GM12878 (cell line): ENCODE results near the gene SPAG17. TPM values are rescaled to one million over a fixed set of nuclear protein-coding genes. Genes with fewer than 3 reads are reported as not detected.

Source experiments
- ATAC-seq: fragments of 200-7000 bp; cut with Tn5 transposase; 3 replicates; pipeline ENCODE4 v1.9.1; 2020; ENCODE audit warnings: mild to moderate bottlenecking, moderate library complexity
- BruUV-seq: library from RNA; stranded (reverse); fragments of 400-500 nt; replicated peaks from 2 replicates; lab custom pipeline; 2021; lab: Mats Ljungman, UMichigan
- CTCF ChIA-PET: fragments of 300-600 bp; sonication (Branson Sonifier 250); formaldehyde crosslinking; extraction: SDS; loops from one replicate; lab custom pipeline; 2021; ENCODE audit warnings: inconsistent platforms; lab: Yijun Ruan, JAX
- POLR2A ChIA-PET: fragments of 350-600 bp; formaldehyde crosslinking; extraction: SDS; loops from one replicate; lab custom pipeline; 2021; ENCODE audit warnings: inconsistent platforms; lab: Charles Lee
- RAD21 ChIA-PET: fragments of 300-600 bp; sonication (Branson Sonifier 250); formaldehyde crosslinking; loops from one replicate; lab custom pipeline; 2023; ENCODE audit warnings: antibody characterized with exemption; ENCODE audit not compliant: unreplicated experiment; lab: Charles Lee
- SMC1A ChIA-PET: fragments of 300-600 bp; sonication (Branson Sonifier 250); formaldehyde crosslinking; loops from one replicate; lab custom pipeline; 2023; ENCODE audit not compliant: unreplicated experiment, uncharacterized antibody; lab: Charles Lee
- DNase-seq: peaks from one replicate; pipeline ENCODE4 v3.0.0-alpha.2; 2011; ENCODE audit warnings: low read depth, low spot score
- FAIRE-seq: peaks from 3 replicates; lab custom pipeline; 2011; peaks lifted over from hg19 to GRCh38; lab: Jason Lieb, UNC
- H2AFZ ChIP-seq: 2 replicates; pipeline ENCODE4 v1.6.0; 2011; ENCODE audit warnings: low read depth, low read length, control low read depth; ENCODE audit not compliant: control insufficient read depth
- H3K27ac ChIP-seq: 2 replicates; pipeline ENCODE4 v1.5.1; 2011; ENCODE audit warnings: control low read depth; ENCODE audit not compliant: control insufficient read depth, insufficient read depth
- H3K27me3 ChIP-seq, 2 experiments: replicated peaks in 1 of 2; 2 replicates each; pipeline versions ENCODE4 v1.6.0 to v1.6.1; 2011; ENCODE audit warnings: low read length in 1 of 2; ENCODE audit not compliant: control insufficient read depth in 2 of 2, insufficient read depth in 2 of 2
- H3K36me3 ChIP-seq, 2 experiments: 2 replicates each; pipeline ENCODE4 v1.5.1; 2011; ENCODE audit warnings: low read length in 1 of 2; ENCODE audit not compliant: control insufficient read depth in 2 of 2, insufficient read depth in 2 of 2
- H3K4me1 ChIP-seq: 2 replicates; pipeline ENCODE4 v1.6.1; 2011; ENCODE audit warnings: mild to moderate bottlenecking, low read length, moderate library complexity, mixed read lengths; ENCODE audit not compliant: control insufficient read depth, insufficient read depth
- H3K4me2 ChIP-seq: 2 replicates; pipeline ENCODE4 v1.6.0; 2011; ENCODE audit warnings: control low read depth; ENCODE audit not compliant: control insufficient read depth, insufficient read depth
- H3K4me3 ChIP-seq: fragments of 200-600 bp; sonication (generic); 2 replicates; pipeline ENCODE4 v1.5.1; 2016
- H3K79me2 ChIP-seq: 2 replicates; pipeline ENCODE4 v1.6.0; 2011; ENCODE audit warnings: low read length; ENCODE audit not compliant: control insufficient read depth, insufficient read depth
- H3K9ac ChIP-seq: 2 replicates; pipeline ENCODE4 v1.8.0; 2011; ENCODE audit warnings: low read length, control low read depth, mixed read lengths; ENCODE audit not compliant: control insufficient read depth, insufficient read depth
- H3K9me3 ChIP-seq: replicated peaks from 3 replicates; pipeline ENCODE4 v1.5.1; 2011; ENCODE audit warnings: mild to moderate bottlenecking, low read length; ENCODE audit not compliant: control insufficient read depth, insufficient read depth
- H4K20me1 ChIP-seq: 2 replicates; pipeline ENCODE4 v1.6.0; 2011; ENCODE audit not compliant: control insufficient read depth, insufficient read depth
- CHD1 ChIP-seq: IDR thresholded peaks from 2 replicates; pipeline ENCODE4 v1.6.1; 2012; ENCODE audit warnings: low read depth, low read length, improper control_type of control experiment
- CHD2 ChIP-seq: IDR thresholded peaks from 2 replicates; pipeline ENCODE4 v1.6.1; 2011; ENCODE audit warnings: low read depth, low read length, improper control_type of control experiment, borderline replicate concordance
- CREM ChIP-seq: IDR thresholded peaks from 2 replicates; pipeline ENCODE4 v1.6.1; 2014; ENCODE audit warnings: antibody characterized with exemption, low read depth
- ETV6 ChIP-seq, 2 experiments: fragments of 450-650 bp in 1 of 2; IDR thresholded peaks in 1 of 2; conservative IDR thresholded peaks in 1 of 2; 2 replicates each; pipeline ENCODE4 v1.6.1; 2014; ENCODE audit warnings: antibody characterized with exemption in 1 of 2, borderline replicate concordance in 1 of 2, low read depth in 1 of 2, mild to moderate bottlenecking in 1 of 2, moderate library complexity in 1 of 2
- FOXK2 ChIP-seq: fragments of 450-650 bp; IDR thresholded peaks from 2 replicates; pipeline ENCODE4 v1.6.1; 2017; ENCODE audit warnings: mild to moderate bottlenecking, moderate library complexity
- KDM1A ChIP-seq: fragments of 200-600 bp; sonication (generic); IDR thresholded peaks from 2 replicates; pipeline ENCODE4 v1.6.1; 2016; ENCODE audit warnings: borderline replicate concordance
- NFIC ChIP-seq: IDR thresholded peaks from 2 replicates; pipeline ENCODE4 v1.6.1; 2012; ENCODE audit warnings: low read depth, mild to moderate bottlenecking, inconsistent platforms, low read length, moderate library complexity
- POLR2AphosphoS2 ChIP-seq: IDR thresholded peaks from 2 replicates; pipeline ENCODE4 v1.6.1; 2011; ENCODE audit warnings: low read depth, mild to moderate bottlenecking, low read length, improper control_type of control experiment, moderate library complexity
- SMAD1 ChIP-seq: fragments of 450-650 bp; IDR thresholded peaks from 2 replicates; pipeline ENCODE4 v1.6.1; 2018; ENCODE audit warnings: mild to moderate bottlenecking, low read depth; ENCODE audit not compliant: partially characterized antibody
- SUZ12 ChIP-seq: fragments of 200-600 bp; sonication (generic); IDR thresholded peaks from one replicate; pipeline ENCODE4 v1.6.1; 2018; ENCODE audit warnings: antibody characterized with exemption, mild to moderate bottlenecking; ENCODE audit not compliant: unreplicated experiment
- TARDBP ChIP-seq: IDR thresholded peaks from 2 replicates; pipeline ENCODE4 v1.6.1; 2016; ENCODE audit warnings: borderline replicate concordance
- ZBTB4 ChIP-seq: fragments of 450-650 bp; formaldehyde crosslinking; IDR thresholded peaks from 2 replicates; pipeline ENCODE4 v1.4.0; 2022; ENCODE audit warnings: mild to moderate bottlenecking, moderate library complexity
- ZNF687 ChIP-seq: fragments of 450-650 bp; IDR thresholded peaks from 2 replicates; pipeline ENCODE4 v1.6.1; 2017; ENCODE audit warnings: mild to moderate bottlenecking, moderate library complexity
- WGBS: methylation state at CpG from one replicate; pipeline ENCODE4 v1.1.6; 2016; ENCODE audit warnings: low lambda C conversion rate; ENCODE audit not compliant: insufficient replicate concordance, insufficient coverage; ENCODE audit errors: missing lambda C conversion rate; 5-methylcytosine and 5-hydroxymethylcytosine counted together
- in situ Hi-C: fragments of 300-500 bp; cut with MboI; formaldehyde crosslinking; loops from 9 replicates; pipeline ENCODE4 v1.14.3; 2018; ENCODE audit warnings: mixed read lengths
- intact Hi-C: fragments of 100-400 bp; cut with micrococcal nuclease; formaldehyde crosslinking; loops from one replicate; pipeline ENCODE4 v1.14.2; 2022; ENCODE audit not compliant: unreplicated experiment
- polyA plus RNA-seq, 11 experiments: library from polyadenylated mRNA; depleted of rRNA in 4 of 11; unstranded in 6 of 11; stranded (reverse) in 5 of 11; fragments of >200 nt; fragmentation: Nextera tagmentation in 4 of 11; fragmentation: Illumina TruSeq in 1 of 11; extraction: Ambion mirVana in 4 of 11; extraction: Trizol in 1 of 11; gene quantifications; 1 replicate in 1 of 11; 2 replicates in 10 of 11; pipeline versions ENCODE4 v1.2.1 to v1.2.3, GENCODE V29; 2011 to 2016; ENCODE audit warnings: inconsistent platforms in 2 of 11, missing spikeins in 2 of 11, low read depth in 1 of 11
- total RNA-seq, 4 experiments: library from RNA; depleted of rRNA in 3 of 4; stranded (reverse); fragments of >200 nt in 3 of 4; fragmentation: Illumina TruSeq in 1 of 4; extraction: Trizol in 1 of 4; gene quantifications; 2 replicates each; pipeline versions ENCODE4 v1.2.1 to v1.2.3, GENCODE V29; 2013 to 2021

SPAG17 gene
- total and polyA plus RNA-seq, 10 of the 15 experiments (the other 5 are each of a cell fraction or from before 2014, with no cell fraction given) = 0.02 to 0.16 (median 0.03) TPM; not detected in 7

- ChIA-PET RAD21 (no interaction called here), CTCF (interaction anchor here (1.1 kb wide), 1 partner anchor 849 kb away, joined by 4 read pairs; no protein-coding TSS in a partner anchor), SMC1A (interaction anchor here (0.7 to 1.2 kb wide), 3 partner anchors 10 to 849 kb away, joined by 3 to 5 read pairs (median 3); no protein-coding TSS in a partner anchor), POLR2A (no interaction called here)
- ATAC-seq (no peak), FAIRE-seq (no peak), DNase-seq (no peak)
- Histone ChIP-seq H2AFZ (no peak overlapping the region), H3K4me3 (no peak overlapping the region), H3K79me2 (no peaks in the 10 kb centered on the region), H3K27me3 (no peaks in the 10 kb centered on the region; a peak in 1 of 4 replicates), H3K9ac (no peak overlapping the region), H3K36me3 (no peaks in the 10 kb centered on the region), H4K20me1 (no peaks in the 10 kb centered on the region), H3K4me1 (no peaks in the 10 kb centered on the region), H3K9me3 (no peaks in the 10 kb centered on the region), H3K27ac (no peak overlapping the region), H3K4me2 (no peak overlapping the region)
- intact Hi-C loops (loop anchor here (10.0 kb wide), 1 partner anchor 1115 kb away; no protein-coding TSS in a partner anchor), in situ Hi-C loops (no loop called here)
- BruUV-seq = no TSS peak
- 0% methylated on average over 4 of the region's 4 CpGs for WGBS
- TF ChIP-seq CHD2 (no peak), NFIC (no peak), TARDBP (no peak), CREM (no peak), FOXK2 (no peak), ZBTB4 (CRISPR knock-in tag) (no peak), SMAD1 (no peak), POLR2AphosphoS2 (no peak), KDM1A (no peak), ZNF687 (no peak), SUZ12 (no peak), ETV6 (conservative IDR thresholded peaks at IDR 0.05 in 1 of 2, IDR thresholded peaks at IDR 0.05 in 1 of 2; ENCODE audit: borderline replicate concordance in 1 of 2, low read depth in 1 of 2) (no peak), CHD1 (no peak)
Measured at GRCh38 chr1:118159569-118159968, 25.5 kb downstream of the SPAG17 start.
